ENCODE data around the gene UBA7.

DNA sequence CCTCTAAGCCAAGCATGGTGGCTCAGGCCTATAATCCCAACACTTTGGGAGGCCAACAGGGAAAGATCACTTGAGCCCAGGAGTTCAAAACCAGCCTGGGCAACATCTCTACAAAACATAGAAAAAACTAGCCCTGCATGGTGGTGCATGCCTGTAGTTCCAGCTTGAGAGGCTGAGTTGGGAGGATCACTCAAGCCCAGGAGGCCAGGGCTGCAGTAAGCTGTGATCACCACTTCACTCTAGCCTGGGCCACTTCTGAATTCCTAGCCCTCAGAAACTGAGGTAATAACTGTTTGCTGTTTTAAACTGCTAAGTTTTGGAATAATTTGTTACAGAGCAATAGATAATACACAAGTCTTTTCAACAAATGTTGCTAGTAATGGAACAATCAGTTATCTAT, 43.8 kb downstream of the UBA7 start:
- TF ChIP-seq EZH2phosphoT487 (IDR thresholded peaks at IDR 0.05; ENCODE audit: insufficient read depth, low read depth) (no peak), EZH2 (IDR thresholded peaks at IDR 0.05; ENCODE audit: insufficient read depth, poor library complexity, severe bottlenecking) (no peak)
